ENCODE measurements around the gene ITGA5. TPM values are rescaled to one million over a fixed set of nuclear protein-coding genes. Genes with fewer than 3 reads are reported as not detected.

The ITGA5 gene
- total RNA-seq, 1 experiment from 2014 or later: 107 TPM

DNA sequence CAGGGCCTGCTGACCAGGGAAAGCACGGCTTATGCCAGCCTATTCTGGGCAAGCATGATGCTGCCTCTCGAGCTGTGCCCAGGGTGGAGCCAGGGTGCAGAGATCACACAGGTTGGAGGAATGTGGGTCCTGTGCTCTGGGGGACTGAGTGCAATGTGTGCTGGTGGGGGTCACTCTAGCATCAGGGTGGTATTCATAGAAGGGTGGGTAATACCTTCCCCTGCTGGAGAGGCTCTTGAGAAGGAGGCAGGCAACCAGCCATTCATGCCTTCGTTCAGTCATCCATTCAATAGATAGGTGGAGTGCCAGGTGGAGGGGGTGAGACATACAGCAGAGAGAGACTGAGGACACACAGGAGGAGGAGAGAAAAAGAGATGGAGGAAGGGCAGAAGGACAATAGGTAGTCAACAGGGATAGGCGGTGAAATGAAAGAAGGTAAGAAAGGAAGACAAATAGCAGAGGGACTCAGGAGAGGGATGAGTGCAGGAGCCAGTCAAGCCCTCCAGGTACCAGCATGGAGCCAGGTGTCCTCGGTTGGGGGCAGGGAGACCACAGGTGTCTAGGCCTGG, 29.4 kb downstream of the ITGA5 start:
- DNase-seq (ENCODE audit: low read depth): no peak

DNA sequence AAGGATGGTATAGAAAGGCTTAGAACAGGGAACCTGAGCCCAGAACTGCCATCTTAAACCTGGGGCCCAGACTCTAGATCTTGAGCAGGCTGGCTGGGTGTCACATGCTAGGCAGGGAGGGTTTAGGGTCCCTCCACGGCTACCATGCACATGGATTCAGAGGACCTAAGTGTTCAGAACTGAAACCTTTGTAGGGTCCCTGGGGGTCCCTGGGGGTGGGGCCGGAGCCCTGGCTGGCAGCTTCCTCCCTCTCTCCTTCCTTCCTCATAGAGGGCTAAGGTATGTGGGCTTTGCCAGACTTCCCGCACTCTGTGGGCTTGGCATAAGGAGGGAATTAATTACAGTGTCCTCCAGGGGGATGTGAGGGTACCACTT, 29.9 kb downstream of the ITGA5 start:
- DNase-seq (ENCODE audit: low read depth): no peak

DNA sequence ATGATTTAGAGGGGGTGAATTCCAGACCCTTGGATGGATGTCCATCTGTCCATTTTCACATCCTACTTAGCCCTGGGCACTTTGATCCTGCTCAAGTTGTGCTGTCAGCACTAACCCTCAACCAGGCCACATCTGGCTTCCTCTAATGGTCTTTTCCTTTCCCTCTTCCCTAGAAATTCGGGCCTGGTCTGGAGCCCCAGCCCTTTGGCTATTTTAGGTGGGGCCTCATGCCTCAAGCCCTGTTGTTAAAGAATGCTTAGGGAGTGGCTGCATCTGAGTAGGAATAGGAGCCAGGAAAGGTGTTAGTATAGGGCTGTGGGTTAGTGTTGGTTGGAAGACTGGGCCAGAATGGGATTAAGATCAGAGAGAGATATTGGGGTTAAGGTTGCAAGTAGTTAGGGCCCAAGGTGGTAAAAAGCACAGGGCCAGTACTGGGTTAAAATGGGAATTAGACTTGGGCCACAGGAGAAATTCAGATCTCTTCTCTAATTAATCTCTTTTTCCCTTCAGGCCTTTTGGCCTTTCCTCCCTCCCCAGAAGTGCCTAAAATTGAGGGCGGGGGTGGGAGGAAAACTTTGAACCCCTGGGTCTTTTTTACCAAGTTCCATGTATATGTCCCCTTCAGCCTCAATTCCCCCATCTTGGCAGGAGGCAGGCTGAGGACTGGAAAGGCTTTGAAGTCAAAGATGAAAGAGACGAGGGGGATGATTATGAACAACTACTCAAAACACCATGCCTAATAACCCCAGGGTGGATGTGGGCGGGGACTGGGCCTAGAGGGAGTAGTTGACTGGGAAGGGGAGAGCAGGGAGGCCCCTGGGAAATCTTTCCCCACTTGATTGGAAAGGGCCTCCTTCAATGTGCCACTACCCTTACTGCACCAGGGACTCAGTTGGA, 30.6 kb downstream of the ITGA5 start:
- no peak for DNase-seq (ENCODE audit: low read depth)

DNA sequence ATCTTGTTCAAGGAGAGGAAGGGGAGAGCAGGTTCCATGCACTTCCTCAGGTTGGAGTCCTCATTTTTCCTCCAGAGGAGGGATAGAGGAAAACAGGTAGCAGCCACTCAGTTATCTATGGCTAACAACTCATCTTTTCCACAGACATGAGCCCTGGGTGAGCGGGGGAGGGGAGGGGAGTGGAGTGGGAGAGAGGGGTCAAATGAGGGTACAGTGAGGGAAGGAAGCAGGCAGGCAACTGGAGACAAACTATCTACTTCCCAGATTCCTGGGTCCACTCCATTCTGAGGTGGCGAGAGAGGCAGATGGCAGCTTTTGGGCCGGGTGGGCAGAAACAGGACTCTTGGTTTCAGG, 32.0 kb downstream of the ITGA5 start:
- no peak for DNase-seq (ENCODE audit: low read depth)

DNA sequence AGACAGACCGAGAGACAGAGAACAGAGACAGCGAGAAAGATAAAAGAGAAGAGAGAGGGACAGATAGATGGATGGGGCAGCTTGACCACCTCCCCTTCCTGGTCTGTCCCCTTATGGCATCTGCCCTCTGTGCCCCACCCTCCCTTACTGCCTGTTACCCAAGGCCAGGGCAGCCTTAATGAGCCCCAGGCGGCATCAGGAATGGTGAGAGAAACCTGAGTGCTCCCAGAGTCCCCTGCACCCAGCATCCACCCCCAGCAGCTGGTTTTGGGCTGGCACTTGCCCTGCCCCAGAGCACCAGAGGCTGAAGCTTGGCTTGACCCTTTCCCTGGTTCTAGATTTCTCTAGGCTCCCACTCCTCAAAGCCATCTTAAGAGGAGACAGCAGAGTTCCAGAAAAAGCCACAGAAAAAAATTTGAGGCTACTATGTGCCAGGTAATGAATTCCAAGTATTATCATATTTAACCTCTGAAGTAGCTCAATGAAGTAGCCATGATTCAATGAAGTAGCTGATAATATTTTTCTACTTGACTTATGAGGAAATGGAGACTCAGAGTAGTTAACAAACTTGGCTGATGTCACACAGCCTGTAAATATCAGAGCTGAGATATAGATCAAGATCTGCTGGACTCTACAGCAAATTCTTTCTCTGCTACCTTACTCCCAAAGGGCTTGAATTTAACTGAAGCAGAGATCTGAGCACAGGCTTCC, 32.5 kb downstream of the ITGA5 start:
- DNase-seq (ENCODE audit: low read depth): no peak

DNA sequence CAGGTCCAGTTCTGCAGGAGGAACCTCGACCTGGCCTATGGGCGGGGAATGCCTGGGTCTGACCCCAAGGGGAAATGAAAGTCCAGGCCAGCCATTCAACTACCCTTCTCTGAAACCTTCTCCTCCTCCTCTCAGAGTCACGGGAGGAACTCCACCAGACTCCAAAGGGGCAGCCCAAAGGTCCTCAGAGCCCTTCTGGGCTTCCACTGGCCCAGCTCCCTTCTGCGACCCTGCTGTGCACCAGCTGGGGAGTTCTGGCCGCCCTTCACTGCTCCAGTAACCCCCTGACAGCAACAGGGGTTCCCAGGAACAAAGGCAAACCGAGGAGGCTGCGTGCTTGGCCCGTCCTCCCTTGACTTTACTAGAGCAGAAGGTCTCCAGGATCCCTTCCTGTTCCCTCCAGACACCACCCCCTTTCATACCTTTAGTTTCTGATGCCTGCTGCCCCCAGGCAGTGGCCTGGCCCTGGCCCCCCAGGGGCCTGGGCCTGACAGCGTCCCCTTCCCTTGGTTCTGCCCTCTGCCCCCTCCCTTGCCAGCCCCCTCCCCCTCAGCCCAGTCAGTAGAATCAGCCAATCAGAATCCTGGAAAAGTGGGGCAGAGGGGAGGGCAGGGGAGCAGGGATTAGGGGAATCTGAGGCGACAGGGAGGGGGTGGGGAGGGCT, 33.7 kb downstream of the ITGA5 start:
- DNase-seq (ENCODE audit: low read depth): no peak

DNA sequence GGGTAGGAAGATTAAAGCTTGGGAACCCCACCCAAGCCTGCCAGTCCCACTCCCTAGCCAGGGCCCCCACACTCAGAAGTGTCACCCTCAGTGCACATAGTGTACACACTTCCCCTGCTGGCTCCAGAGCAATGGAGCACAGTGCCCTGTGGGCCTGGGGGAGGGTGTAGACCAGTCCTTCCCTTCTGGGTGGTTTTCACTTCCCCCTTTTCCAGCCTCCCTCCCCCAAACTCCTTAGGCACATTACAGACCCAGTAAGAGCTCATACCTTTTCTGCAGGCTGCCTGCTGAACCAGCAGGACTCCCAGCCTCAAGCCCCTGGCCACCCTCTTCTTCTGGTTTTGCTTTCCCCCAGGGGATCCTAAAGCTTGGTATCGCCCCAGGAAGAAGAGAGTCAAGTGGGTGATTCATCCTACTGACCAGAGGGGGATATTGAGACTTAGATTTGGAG, 34.5 kb downstream of the ITGA5 start, which contains the start of gene ZNF385A:
TSS of gene ZNF385A (minus strand) at position 143 of the 451 bp plus-strand sequence. CDS start 219 bp downstream, outside the sequence.
- DNase-seq (ENCODE audit: low read depth): no peak

DNA sequence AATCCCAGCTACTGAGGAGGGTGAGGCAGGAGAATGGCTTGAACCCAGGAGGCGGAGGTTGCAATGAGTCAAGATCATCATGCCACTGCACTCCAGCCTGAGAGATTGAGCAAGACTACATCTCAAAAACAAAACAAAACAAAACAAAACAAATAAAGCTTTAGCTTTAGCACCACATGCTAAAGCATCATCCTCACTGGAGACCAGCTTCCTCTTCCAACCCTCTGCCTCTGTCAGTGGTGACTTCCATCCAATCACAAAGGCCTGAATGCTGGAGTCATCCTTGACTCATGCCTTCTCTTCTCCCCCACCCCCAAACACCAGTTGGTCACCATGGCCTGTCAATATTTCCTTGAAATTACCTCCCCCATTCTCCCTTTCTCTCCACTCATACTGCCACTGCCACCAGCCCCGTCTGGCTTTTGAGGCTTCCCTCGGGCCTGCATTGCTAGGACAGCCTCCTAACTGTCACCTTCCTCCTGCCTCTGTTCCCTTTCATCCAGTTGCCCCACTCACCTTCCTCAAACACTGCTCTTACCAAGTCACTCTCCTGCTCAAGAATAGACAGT, 35.9 kb downstream of the ITGA5 start:
- DNase-seq (ENCODE audit: low read depth): peak; percentile 85

DNA sequence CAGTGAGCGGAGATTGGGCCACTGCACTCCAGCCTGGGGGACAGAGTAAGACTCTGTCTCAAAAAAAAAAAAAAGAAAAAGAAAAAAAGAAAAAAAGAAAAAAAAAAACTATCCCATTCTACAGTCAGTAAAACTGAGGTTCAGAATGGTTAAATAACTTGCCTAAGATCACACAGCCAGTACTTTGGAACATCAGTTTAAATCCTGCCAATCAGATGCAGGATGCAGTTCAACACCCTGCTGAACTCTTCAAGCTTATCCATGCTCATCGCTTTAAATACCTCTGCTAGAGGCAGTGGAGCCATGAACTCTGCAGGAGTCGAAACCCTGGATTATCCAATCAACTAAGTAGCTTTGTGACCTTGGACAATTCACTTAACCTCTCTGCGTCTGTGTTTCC, 37.9 kb downstream of the ITGA5 start:
- DNase-seq (ENCODE audit: low read depth): no peak

DNA sequence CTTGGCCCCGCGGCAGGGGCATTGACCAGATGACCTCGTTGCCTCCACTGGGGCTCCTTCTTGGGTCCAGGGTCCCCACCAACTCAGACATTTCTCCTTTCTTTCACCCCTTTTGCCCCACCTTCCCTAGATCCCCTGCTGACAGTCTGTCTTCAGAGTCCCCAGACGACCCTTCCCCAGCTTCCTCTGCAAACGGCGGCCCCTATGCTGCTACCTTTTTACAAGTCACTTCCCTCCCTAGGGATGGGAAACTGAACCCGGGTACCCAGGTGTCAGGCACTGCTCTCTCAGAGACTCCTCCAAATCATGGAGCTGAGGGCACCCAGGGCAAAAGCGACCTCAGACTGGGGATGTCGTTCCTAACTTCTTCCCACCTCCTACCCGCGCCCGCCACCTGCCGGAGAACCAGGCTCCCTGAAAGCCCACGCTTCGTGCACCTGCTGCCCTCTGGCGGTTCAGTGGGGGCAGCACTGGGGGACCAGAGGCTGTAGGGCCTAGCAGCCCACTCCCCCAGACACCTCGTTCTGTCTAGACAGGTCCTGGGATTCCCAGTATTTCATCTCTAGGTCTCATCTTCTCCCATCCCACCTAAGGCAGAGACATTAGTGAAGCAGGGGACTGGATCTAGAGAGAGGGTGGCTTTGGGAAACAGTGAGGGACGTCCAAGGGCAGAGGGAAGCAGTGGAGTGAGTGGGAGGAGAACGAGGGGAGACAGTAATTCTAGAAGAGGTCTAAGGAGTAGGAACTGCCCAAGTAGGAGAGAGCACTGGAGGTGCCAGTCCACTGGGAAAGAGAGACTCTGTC, 39.5 kb downstream of the ITGA5 start:
- peak; percentile 95 for DNase-seq (ENCODE audit: low read depth)

DNA sequence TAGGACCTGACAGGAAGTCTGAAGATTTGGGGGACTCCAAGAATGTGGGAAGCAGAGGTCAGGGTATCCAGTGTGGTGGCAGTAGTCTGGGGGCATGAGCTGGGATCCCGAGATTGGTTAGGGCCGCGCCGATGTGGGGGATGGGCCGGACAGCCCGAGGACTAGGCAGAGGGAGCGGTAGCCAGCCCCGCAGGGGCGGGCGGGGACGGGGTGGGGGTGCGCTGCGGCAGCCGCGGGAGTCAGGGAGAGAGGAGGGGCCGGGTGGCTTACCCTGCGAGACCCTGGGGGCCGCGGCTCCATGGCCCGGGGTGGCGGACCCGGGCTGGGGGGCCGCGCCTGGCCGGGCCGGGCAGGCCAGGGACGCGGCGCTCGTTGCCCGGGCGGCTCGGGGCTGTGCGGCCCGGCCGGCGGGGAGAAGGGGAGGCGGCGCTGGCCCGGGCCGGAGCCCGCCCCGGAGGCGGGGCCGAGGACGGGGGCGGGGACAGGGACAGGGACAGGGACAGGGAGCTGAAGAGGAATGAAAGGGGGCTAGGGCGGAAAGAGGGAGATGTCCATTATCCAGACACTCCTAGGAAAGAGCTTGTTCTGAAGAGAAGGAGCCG, 40.2 kb downstream of the ITGA5 start:
- DNase-seq (ENCODE audit: low read depth): peak; percentile 73

DNA sequence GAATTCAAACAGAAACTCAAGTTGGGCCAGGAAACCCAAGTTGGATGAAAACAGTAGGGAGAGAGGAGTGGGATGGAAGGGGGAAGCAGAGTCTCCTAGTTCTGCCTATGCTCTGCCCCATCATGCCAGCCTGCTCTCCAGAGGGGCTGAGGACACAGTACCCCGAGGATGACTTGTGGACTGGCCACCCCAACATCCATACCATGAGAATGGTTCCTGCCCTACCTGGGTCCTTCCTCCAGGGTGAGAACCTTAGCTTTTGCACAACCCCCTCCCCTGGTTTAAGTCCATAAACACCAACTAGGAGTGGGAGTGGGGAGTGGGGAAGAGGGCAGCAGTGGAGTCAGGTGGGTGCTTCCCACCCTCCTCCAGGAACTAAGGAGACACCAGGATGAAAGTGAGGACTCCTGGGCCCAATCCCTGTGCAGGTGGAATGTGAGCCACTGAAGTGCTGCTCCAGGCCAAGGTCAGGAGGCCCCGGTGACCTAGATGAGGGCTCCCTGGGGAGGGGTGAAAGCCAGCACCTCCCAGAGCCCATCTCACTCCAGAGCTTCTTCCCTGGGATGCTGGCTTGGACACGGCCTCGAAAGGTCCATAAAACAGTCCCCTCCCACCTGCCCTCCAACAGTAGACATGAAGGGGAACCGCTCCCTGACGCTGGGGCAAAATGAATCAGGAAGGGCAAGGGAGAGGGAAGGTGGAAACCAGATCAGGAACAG, 41.1 kb downstream of the ITGA5 start:
- DNase-seq (ENCODE audit: low read depth): no peak

DNA sequence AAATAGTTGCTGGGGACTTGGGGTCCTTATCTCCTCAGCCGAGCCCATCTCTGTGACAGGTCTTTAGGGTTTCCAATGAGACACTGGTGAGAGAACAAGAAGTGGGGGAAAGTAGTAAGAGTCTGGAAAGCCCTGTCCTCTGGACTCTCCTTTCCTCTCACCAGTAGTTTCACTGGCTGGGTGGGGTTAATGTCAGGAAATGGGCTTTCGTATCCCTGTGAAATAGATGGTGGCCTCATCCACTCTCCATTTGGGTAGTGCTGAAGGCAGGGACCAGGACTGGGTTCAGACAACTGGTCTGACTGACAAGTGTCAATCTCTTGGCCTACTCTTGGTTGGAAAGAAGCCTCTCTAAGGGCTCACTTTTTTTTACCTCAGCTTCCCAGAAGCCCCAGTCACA, 42.1 kb downstream of the ITGA5 start:
- no peak for DNase-seq (ENCODE audit: low read depth)

DNA sequence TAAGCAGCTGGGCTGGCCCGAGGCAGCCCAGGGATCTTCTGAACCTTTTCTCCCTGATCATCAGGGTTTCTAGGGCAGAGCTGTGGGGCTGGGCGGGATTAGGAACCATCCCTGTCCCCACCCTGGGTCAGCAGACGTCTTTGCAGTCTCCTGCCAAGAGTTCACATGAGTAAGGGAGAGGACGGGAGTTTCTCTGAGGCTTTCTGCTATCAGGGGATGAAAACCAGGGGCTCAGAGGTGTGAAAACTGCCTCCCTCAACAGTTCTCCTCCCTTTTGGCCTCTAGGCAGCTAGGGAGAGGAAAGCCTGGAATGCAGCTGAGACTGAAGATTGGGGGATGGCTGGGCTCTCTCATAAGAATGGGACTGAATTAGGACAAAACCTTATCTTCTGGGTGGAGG, 42.5 kb downstream of the ITGA5 start:
- DNase-seq (ENCODE audit: low read depth): no peak

DNA sequence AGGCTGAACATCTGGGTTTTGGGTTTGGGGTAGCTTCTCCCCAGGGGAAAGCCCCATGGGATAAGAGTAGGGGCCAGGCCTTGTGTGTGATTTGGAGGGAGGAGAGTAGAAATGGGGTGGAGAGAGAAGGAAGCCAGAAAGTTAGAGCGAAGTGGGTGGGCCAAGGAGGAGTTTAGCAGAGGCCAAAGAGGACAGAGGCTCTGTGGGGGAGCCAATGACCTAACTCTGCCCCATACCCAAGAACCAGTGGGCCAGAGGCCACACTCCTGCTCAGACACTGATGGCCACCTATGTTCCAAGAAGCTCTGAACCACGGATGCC, 43.8 kb downstream of the ITGA5 start:
- no peak for DNase-seq (ENCODE audit: low read depth)

DNA sequence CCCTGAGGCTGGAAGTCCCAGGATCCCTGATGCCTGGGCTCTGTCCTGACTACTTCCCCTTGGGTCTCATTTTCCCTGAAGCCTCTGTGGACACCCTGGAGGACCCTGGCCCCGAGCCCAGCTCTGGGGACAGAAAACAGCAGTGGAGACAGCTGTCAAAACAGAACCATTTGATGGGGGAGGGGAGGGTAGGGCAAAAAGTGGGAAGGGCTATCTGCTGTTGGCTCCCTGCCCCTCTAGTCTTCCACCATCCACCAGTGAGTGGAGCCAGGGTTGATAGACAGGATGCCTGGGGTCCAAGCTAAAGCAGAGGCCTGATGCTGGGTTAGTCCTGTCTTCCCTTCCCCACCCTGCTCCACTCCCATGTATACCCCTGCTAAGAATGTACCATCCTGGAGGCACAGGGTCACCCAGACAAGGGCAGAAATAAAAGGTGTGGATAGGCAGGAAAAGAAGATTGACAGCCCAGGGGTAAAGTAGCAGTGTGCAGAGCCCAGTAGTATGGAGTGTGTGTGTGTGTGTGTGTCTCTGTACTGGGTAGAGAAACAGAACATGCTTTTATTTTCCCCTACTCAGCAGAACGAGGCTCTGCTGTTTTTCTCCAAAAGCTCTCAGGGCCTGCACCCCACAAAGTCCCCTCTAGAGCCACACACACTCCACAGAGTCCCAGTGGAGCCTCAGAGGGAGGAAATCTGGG, 44.4 kb downstream of the ITGA5 start:
- DNase-seq (ENCODE audit: low read depth): no peak

DNA sequence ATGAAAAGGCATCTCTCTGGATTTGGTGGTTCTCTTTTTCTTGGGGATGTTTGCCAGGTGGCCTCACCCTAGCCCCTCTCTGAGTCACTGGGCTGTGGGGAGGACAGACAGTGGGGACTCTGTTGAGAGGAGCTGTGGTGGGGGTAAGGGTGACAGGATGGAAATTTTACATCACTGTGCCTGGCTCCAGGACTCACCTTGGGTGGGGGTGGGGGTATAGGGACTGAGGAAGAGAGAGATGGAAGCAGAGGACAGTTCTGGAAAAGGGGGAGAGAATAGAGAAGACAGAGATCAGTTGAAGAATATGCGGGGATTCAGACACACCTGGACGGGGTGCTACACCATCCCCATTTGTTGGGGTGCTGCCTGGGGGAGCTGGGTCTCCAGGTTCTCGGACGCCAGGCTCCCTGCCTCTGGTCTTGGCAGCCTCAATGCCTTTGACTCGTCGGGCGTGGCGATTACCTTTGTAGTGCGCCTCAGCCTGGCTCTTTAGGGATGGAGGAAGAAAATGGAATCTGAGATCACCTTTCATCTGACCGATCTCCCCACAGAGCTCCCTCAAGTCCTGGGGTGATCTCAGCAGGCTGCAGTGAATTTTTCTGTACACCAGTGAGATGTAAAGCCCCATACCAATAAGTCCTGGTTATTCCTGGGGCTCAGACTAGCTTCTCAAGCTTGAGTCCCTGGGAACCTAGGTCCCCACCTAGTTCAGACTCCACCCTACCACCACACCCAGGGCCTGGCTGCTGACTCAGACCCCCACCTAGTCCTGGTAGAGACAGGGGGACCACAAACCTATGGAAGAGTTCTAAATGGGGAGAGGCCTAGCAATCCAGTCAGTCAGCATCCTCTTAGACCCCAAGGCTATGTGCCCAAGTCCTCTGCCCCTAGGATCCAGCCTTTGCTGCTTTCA, 45.2 kb downstream of the ITGA5 start:
- peak; percentile 82 for DNase-seq (ENCODE audit: low read depth)

DNA sequence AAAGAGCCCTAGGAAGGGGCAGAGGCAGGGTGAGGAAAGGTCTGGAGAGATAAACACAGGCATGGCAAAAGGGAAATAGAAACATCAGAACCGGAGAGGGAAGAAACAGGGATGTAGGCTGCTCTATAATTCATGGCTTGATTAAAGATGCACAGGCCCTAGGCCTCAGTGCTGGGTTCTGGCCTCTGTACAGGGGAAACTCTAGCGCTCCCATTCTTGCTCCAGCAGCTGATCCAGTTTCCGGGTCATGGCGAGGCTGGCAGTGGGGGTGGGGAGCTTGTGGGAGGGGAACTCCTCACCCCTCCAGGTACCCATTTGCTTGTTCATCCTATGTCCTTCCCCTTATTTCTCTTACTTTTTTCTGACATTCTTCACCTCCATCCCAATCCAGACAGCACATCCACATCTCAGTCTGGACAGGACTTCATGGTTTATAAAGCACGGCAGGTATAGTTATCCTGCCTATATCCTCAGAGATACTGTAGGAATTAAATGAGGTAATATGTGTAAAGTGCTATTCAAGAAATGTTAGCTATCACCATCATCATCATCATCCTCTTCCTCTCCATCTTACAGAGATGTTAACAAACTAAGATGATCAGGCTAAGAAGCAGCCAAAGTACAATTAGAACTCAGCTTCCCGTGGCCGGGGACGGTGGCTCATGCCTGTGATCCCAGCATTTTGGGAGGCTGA, 46.8 kb downstream of the ITGA5 start:
- DNase-seq (ENCODE audit: low read depth): no peak

Data from Daoy (cell line).